Endothelial cell of umbilical vein (primary cell): ENCODE measurements around the gene DDX53.
A peak's percentile ranks its signal among the peaks of the same experiment; 100 is the strongest.

Source experiments
- EZH2 ChIP-seq: IDR thresholded peaks from 2 replicates; pipeline ENCODE4 v1.6.1; 2012; ENCODE audit warnings: borderline replicate concordance, low read depth, mild to moderate bottlenecking, moderate library complexity, low read length, inconsistent platforms; ENCODE audit not compliant: severe bottlenecking
- FOS ChIP-seq: IDR thresholded peaks from 2 replicates; pipeline ENCODE4 v1.6.1; 2011; ENCODE audit warnings: mild to moderate bottlenecking, low read length, moderate library complexity, borderline replicate concordance; ENCODE audit not compliant: insufficient read depth
- JUN ChIP-seq: IDR thresholded peaks from 2 replicates; pipeline ENCODE4 v1.6.1; 2011; ENCODE audit warnings: borderline replicate concordance, low read depth; ENCODE audit not compliant: insufficient read length, insufficient read depth
- POLR2A ChIP-seq: IDR thresholded peaks from 2 replicates; pipeline ENCODE4 v1.6.1; 2012; ENCODE audit warnings: low read depth, mild to moderate bottlenecking, control low read depth, low read length
- POLR2AphosphoS5 ChIP-seq: IDR thresholded peaks from 2 replicates; pipeline ENCODE4 v1.6.1; 2012; ENCODE audit warnings: low read depth, mild to moderate bottlenecking, control low read depth, low read length, moderate library complexity; ENCODE audit not compliant: insufficient read depth
- TF ChIP-seq, protein P1 (sequence below), 2 donors: IDR thresholded peaks; 1 replicate in 1 of 2; 2 replicates in 1 of 2; pipeline ENCODE4 v1.5.1; 2011; ENCODE audit warnings: low read length in 2 of 2, mild to moderate bottlenecking in 2 of 2, moderate library complexity in 2 of 2, control low read depth in 1 of 2, inconsistent platforms in 1 of 2, low read depth in 1 of 2; ENCODE audit not compliant: insufficient read depth in 1 of 2; ENCODE audit errors: extremely low read depth in 1 of 2
- TF ChIP-seq, protein P2 (sequence below): IDR thresholded peaks from 2 replicates; pipeline ENCODE4 v1.6.1; 2011; ENCODE audit not compliant: insufficient read depth, insufficient read length

DNA sequence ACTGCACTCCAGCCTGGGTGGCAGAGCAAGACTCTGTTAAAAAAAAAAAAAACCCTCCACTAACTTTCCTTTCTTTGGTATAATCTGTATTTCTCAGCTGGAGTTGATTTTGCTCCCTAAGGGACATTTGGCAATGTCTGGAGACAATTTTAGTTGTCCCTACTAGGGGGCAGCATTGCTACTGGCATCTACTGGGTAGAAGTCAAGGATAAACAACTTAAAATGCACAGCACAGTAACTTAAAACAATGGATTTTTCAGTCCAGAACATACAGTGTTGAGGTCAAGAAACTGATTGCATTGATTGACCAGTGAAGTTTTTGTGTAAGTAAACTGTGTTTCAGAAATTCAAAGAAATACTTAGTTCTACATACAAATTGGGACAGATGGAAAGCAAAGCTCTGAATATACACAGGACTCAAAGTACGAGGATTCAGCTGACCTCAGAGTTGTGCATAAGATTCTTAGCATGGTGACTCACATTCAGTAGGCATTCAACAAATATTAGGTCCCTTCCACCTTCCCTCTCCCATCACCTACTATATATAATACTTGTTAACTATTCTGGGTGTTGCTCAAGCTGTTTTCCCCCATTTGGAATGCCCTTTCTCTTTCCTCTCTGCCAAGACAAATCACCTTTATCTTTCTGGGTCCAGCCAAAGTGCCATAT is 8.8 kb downstream of the DDX53 start:
- TF ChIP-seq, protein P1, sequence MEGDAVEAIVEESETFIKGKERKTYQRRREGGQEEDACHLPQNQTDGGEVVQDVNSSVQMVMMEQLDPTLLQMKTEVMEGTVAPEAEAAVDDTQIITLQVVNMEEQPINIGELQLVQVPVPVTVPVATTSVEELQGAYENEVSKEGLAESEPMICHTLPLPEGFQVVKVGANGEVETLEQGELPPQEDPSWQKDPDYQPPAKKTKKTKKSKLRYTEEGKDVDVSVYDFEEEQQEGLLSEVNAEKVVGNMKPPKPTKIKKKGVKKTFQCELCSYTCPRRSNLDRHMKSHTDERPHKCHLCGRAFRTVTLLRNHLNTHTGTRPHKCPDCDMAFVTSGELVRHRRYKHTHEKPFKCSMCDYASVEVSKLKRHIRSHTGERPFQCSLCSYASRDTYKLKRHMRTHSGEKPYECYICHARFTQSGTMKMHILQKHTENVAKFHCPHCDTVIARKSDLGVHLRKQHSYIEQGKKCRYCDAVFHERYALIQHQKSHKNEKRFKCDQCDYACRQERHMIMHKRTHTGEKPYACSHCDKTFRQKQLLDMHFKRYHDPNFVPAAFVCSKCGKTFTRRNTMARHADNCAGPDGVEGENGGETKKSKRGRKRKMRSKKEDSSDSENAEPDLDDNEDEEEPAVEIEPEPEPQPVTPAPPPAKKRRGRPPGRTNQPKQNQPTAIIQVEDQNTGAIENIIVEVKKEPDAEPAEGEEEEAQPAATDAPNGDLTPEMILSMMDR (IDR thresholded peaks at IDR 0.05; ENCODE audit: extremely low read depth in 1 of 2, insufficient read depth in 1 of 2, low read depth in 1 of 2, low read length in 2 of 2): peak; percentile 6 to 13
- no peak for TF ChIP-seq POLR2A
- TF ChIP-seq, protein P2, sequence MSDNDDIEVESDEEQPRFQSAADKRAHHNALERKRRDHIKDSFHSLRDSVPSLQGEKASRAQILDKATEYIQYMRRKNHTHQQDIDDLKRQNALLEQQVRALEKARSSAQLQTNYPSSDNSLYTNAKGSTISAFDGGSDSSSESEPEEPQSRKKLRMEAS: no peak
- TF ChIP-seq EZH2: no peak
- no peak for TF ChIP-seq POLR2AphosphoS5
- TF ChIP-seq FOS: no peak
- no peak for TF ChIP-seq JUN
